IPS-18a (cell line): ENCODE measurements around the gene P3R3URF.

ENCODE experiments used
- H3K27ac ChIP-seq: one replicate; pipeline ENCODE4 v1.5.1; 2013; ENCODE audit warnings: low read length
- H3K27me3 ChIP-seq: one replicate; pipeline ENCODE4 v1.6.1; 2013; ENCODE audit warnings: mild to moderate bottlenecking, low read length; ENCODE audit not compliant: control insufficient read depth, insufficient read depth
- H3K36me3 ChIP-seq: one replicate; pipeline ENCODE4 v1.6.1; 2013; ENCODE audit warnings: low read depth, low read length; ENCODE audit not compliant: control insufficient read depth
- H3K4me1 ChIP-seq: one replicate; pipeline ENCODE4 v1.6.1; 2013; ENCODE audit warnings: low read depth, low read length; ENCODE audit not compliant: control insufficient read depth
- H3K4me3 ChIP-seq: one replicate; pipeline ENCODE4 v1.5.1; 2013; ENCODE audit warnings: low read length
- H3K9ac ChIP-seq: one replicate; pipeline ENCODE4 v1.6.1; 2013; ENCODE audit warnings: mild to moderate bottlenecking, low read length, moderate library complexity
- H3K9me3 ChIP-seq: one replicate; pipeline ENCODE4 v1.6.1; 2013; ENCODE audit warnings: low read depth, low read length; ENCODE audit not compliant: control insufficient read depth

P3R3URF gene

GRCh38 chr1:46206399-46206798 is 30.1 kb upstream of the P3R3URF start:
- Histone ChIP-seq H3K9me3 (no peaks in the 10 kb centered on the region), H3K9ac (no peak overlapping the region), H3K27ac (no peak overlapping the region), H3K4me1 (peaks cover 3% of the 10 kb centered on the region), H3K36me3 (no peaks in the 10 kb centered on the region), H3K4me3 (no peak overlapping the region), H3K27me3 (no peaks in the 10 kb centered on the region)

GRCh38 chr1:46205791-46206190 is 29.5 kb upstream of the P3R3URF start:
- Histone ChIP-seq H3K4me1 (peaks cover 3% of the 10 kb centered on the region), H3K27me3 (no peaks in the 10 kb centered on the region), H3K9me3 (no peaks in the 10 kb centered on the region), H3K27ac (no peak overlapping the region), H3K4me3 (no peak overlapping the region), H3K9ac (no peak overlapping the region), H3K36me3 (no peaks in the 10 kb centered on the region)

DNA sequence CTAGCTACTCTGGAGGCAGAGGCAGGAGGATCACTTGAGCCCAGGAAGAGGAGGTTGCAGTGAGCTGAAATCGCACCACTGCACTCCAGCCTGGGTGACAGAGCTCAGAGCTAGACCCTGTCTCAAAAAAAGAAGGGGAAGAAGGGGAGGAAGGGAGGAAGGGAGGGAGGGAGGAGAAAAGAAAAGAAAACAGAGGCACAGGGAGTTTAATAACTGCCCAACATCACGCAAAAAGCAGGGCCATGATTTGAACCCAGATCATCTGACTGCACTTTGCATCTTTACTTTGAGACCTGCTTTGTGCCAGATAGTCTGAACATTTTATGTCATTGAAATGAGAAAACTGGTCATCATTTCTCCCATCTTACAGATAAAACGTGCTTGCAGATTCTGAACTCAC is 28.9 kb upstream of the P3R3URF start:
- no peak overlapping the region for H3K4me3 ChIP-seq
- peaks cover 3% of the 10 kb centered on the region for H3K4me1 ChIP-seq
- no peak overlapping the region for H3K9ac ChIP-seq
- H3K27me3 ChIP-seq, result no peaks in the 10 kb centered on the region
- no peaks in the 10 kb centered on the region for H3K9me3 ChIP-seq
- no peak overlapping the region for H3K27ac ChIP-seq
- no peaks in the 10 kb centered on the region for H3K36me3 ChIP-seq

GRCh38 chr1:46204406-46204742 is 28.1 kb upstream of the P3R3URF start:
- H3K36me3 ChIP-seq, result no peaks in the 10 kb centered on the region
- no peaks in the 10 kb centered on the region for H3K27me3 ChIP-seq
- H3K4me1 ChIP-seq, result peaks cover 3% of the 10 kb centered on the region
- H3K4me3 ChIP-seq, result peak overlapping the region; percentile 84
- H3K27ac ChIP-seq, result no peak overlapping the region
- H3K9ac ChIP-seq, result no peak overlapping the region
- H3K9me3 ChIP-seq, result no peaks in the 10 kb centered on the region

DNA sequence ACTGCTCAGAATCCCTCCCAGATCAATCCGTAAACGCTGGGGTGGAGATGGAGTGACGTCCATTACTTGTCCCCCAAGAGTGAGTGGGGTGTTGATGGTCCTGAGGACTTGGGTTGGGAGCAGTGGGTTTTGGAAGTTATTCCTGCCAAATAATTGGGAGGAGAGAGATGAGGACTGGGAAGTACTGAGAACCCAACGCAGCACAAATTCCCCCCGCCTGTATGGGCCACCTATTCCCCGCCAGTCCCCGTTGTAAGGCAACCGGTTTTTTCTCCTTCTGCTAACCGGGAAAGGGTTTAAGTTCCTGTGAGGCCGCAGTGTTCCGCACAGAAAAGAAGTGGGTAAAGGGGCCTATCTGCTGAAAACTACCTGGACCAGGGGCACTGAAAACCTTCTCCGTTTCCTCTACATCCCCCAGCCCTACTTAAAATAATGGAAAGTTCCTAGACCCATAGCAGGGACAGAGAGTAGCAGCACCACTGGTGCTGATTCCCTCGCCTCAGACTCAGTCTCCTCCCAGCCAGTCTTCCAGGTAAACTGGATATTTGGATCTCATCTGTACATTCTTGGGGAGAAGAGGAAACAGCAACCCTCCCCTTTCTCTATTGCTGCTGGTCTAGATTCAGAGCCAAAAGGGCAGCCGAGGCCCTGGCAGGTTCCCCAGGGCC is 27.6 kb upstream of the P3R3URF start:
- peak overlapping the region; percentile 84 for H3K4me3 ChIP-seq
- H3K27ac ChIP-seq, result no peak overlapping the region
- no peaks in the 10 kb centered on the region for H3K27me3 ChIP-seq
- no peaks in the 10 kb centered on the region for H3K36me3 ChIP-seq
- H3K9me3 ChIP-seq, result no peaks in the 10 kb centered on the region
- H3K4me1 ChIP-seq, result peaks cover 3% of the 10 kb centered on the region
- H3K9ac ChIP-seq, result peak overlapping the region; percentile 58

DNA sequence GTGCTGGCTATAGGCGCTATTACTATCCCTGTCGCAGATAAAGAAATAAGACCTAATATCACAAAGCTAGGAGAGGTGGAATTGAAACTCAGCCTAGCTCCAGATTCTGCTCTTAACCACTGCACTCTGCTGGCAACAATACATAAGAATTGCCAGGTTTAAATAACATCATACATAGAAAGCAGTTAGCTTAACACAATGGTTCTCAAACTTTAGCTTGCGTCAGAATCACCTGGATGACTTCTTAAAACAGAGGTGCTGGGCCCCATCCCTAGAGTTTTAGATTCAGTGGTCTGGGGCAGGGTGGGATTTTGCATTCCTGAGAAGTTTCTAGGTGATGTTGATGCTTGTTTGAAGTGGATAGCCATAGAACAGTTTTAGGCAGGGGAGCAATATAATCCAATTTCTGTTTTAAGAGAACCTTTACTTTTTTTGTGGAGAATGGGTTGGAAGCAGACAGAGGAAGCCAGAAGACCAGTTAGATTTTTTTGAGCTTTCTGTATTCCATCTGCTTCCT is 23.0 kb upstream of the P3R3URF start:
- Histone ChIP-seq H3K9ac (no peak overlapping the region), H3K27ac (no peak overlapping the region), H3K4me3 (no peak overlapping the region), H3K4me1 (peaks cover 2% of the 10 kb centered on the region), H3K27me3 (no peaks in the 10 kb centered on the region), H3K36me3 (no peaks in the 10 kb centered on the region), H3K9me3 (no peaks in the 10 kb centered on the region)

GRCh38 chr1:46197964-46198811 is 21.9 kb upstream of the P3R3URF start, which contains the start of gene POMGNT1:
POMGNT1 (minus strand) TSS chr1:46198434; CDS start chr1:46197821, 613 bp downstream.
- peaks cover 3% of the 10 kb centered on the region for H3K36me3 ChIP-seq
- no peaks in the 10 kb centered on the region for H3K9me3 ChIP-seq
- no peaks in the 10 kb centered on the region for H3K27me3 ChIP-seq
- peak within 1 kb of the TSS; percentile 89 for H3K4me3 ChIP-seq
- no peak within 1 kb of the TSS for H3K27ac ChIP-seq
- no peaks in the 10 kb centered on the region for H3K4me1 ChIP-seq
- H3K9ac ChIP-seq, result peak within 1 kb of the TSS; percentile 66

- H3K36me3 ChIP-seq, result peaks cover 9% of the 10 kb centered on the region
- H3K27ac ChIP-seq, result no peak overlapping the region
- no peaks in the 10 kb centered on the region for H3K27me3 ChIP-seq
- H3K4me3 ChIP-seq, result peak overlapping the region; percentile 89
- no peaks in the 10 kb centered on the region for H3K9me3 ChIP-seq
- H3K4me1 ChIP-seq, result no peaks in the 10 kb centered on the region
- H3K9ac ChIP-seq, result peak overlapping the region; percentile 66
Observed at GRCh38 chr1:46197560-46197963, 21.3 kb upstream of the P3R3URF start.

DNA sequence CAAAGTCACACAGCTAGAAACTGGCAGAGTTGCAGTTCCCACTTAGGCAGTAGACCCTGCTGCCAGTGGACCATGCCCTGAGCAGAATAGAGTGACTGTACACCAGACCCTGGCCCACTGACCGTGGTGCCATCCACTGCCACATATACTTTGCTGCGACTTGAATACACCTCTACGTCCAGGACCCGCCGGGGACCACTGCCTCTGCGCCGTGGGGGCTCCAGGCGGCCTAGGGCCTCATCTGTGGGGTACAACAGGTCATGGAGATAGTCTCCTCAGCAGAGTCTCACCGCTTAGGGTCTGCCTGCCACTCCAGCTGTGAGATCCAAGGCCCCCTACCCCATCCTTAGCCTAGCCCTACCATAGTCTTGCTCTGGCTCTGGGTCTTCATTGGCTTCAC is 20.3 kb upstream of the P3R3URF start:
- Histone ChIP-seq H3K27ac (no peak overlapping the region), H3K4me1 (no peaks in the 10 kb centered on the region), H3K27me3 (no peaks in the 10 kb centered on the region), H3K9ac (no peak overlapping the region), H3K9me3 (no peaks in the 10 kb centered on the region), H3K36me3 (peaks cover 15% of the 10 kb centered on the region), H3K4me3 (no peak overlapping the region)

DNA sequence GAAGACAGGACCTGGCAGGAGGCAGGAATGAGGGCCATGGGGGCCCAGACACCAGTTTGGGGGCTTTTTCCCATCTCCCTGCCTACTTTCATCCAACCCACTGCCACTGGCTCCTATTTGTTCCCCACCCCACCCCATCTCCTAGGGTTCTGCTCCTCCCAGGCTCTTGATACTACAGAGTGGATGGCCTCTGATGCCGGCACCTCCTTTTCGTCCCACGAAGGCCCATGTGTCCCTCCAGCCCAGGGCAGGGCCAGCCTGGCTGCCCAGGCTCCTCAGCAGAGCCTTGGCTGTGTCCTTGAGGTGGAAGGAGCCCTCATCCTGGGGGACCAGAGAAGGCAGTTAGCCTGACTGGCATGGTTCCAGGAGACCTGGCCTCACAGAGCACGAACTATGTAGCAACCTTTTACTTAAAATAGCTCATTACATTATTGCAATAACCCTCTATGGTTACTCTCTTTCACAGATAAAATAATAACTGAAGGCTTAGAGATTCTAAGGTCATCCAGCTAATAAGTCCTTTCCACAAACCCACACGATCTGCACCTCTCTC is 18.4 kb upstream of the P3R3URF start:
- Histone ChIP-seq H3K9ac (no peak overlapping the region), H3K27ac (no peak overlapping the region), H3K36me3 (peaks cover 15% of the 10 kb centered on the region)

DNA sequence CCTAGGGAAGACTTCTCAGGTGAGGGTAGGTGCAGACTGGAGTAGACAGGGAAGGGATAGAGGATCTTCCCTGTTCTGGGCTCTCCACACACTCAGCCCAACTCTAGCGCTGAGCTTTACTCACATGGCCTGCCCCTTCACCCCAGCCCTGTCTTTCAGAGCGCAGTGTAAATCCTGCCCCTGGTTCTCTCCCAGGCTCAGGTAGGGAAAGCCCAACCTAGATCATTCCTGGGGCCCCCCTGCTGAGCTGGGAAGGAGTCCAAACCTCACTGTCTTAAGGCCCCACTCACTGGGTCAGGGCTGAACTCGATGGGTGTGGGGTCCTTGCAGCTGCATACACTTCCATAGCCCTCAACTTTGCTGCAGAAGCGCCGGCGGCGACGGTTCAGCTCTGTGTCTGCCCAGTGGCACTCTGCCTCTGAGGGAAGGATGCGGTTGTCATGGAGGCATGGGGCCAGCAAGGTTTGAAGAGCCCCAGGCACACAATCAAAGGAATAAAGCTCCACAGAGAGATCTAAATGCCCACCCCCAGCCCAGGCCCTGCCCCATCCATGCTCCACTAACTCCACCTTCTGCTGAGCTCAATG is 17.8 kb upstream of the P3R3URF start:
- H3K4me1 ChIP-seq, result no peaks in the 10 kb centered on the region
- H3K9me3 ChIP-seq, result no peaks in the 10 kb centered on the region
- H3K36me3 ChIP-seq, result peaks cover 15% of the 10 kb centered on the region
- H3K27me3 ChIP-seq, result no peaks in the 10 kb centered on the region
- no peak overlapping the region for H3K4me3 ChIP-seq
- H3K27ac ChIP-seq, result no peak overlapping the region
- H3K9ac ChIP-seq, result no peak overlapping the region

More for the DNA sequence above, 18.4 kb upstream of the P3R3URF start:
- Histone ChIP-seq H3K9me3 (no peaks in the 10 kb centered on the region), H3K4me1 (no peaks in the 10 kb centered on the region), H3K27me3 (no peaks in the 10 kb centered on the region), H3K4me3 (no peak overlapping the region)
